Germinal center (tissue), 1 donor: ENCODE measurements around the gene MFRP.

Source experiments
- DNase-seq: peaks from one replicate; pipeline ENCODE4 v3.0.0; 2012; ENCODE audit warnings: mixed read lengths, low spot score

The MFRP gene

GRCh38 chr11:119338318-119338890 is 8.1 kb downstream of the MFRP start:
- peak; percentile 86 for DNase-seq

GRCh38 chr11:119337581-119338317 is 8.8 kb downstream of the MFRP start:
- DNase-seq = no peak

- no peak for DNase-seq
Observed at GRCh38 chr11:119336744-119337469, 9.6 kb downstream of the MFRP start.

GRCh38 chr11:119335655-119336543 is 10.6 kb downstream of the MFRP start:
- no peak for DNase-seq

- no peak for DNase-seq
Observed at GRCh38 chr11:119335091-119335654, 11.3 kb downstream of the MFRP start.

GRCh38 chr11:119334174-119334930 is 12.2 kb downstream of the MFRP start, which contains the start of gene RNF26:
Gene RNF26 (plus strand): TSS chr11:119334527. CDS start chr11:119335123, 596 bp downstream.
- DNase-seq = peak; percentile 100

GRCh38 chr11:119332111-119332765 is 14.3 kb downstream of the MFRP start:
- no peak for DNase-seq

- no peak for DNase-seq
Observed at GRCh38 chr11:119330237-119330636, 16.3 kb downstream of the MFRP start.

- DNase-seq = no peak
Observed at GRCh38 chr11:119329320-119329719, 17.2 kb downstream of the MFRP start.

- no peak for DNase-seq
Observed at GRCh38 chr11:119324189-119324588, 22.3 kb downstream of the MFRP start.

GRCh38 chr11:119323532-119324033 is 22.9 kb downstream of the MFRP start:
- peak; percentile 64 for DNase-seq

GRCh38 chr11:119322921-119323531 is 23.5 kb downstream of the MFRP start:
- DNase-seq = no peak

- no peak for DNase-seq
Observed at GRCh38 chr11:119322360-119322739, 24.2 kb downstream of the MFRP start.

- peak; percentile 84 for DNase-seq
Observed at GRCh38 chr11:119320776-119321524, 25.6 kb downstream of the MFRP start.

GRCh38 chr11:119320240-119320775 is 26.2 kb downstream of the MFRP start:
- no peak for DNase-seq

GRCh38 chr11:119319700-119320239 is 26.7 kb downstream of the MFRP start:
- DNase-seq = no peak

- no peak for DNase-seq
Observed at GRCh38 chr11:119319136-119319699, 27.3 kb downstream of the MFRP start.
